ENCODE results near the gene ARHGAP10.

DNA sequence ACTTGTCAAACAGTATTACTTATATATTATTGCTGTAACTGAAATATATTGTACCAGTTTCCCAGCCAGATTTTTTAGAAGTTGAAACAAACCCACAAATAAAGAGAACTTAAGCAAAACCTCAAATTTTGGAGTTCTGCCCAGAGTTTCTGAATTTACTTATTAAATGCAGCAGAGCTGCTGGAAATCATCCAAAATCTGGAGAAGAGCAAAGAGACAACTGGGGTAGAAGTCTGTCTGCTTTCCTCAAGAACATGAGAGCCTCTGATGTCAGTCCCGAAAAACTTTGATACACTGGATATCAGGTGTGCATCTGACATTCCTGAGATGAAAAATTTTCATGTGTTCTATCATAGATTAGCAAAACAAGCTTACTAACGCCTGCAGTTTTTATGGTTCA lies 384.4 kb downstream of the ARHGAP10 start:
- TF ChIP-seq CTCF (conservative IDR thresholded peaks at IDR 0.05 in 1 of 2, IDR thresholded peaks at IDR 0.05 in 1 of 2; ENCODE audit: extremely low read depth in 1 of 2, insufficient read depth in 1 of 2, low read depth in 1 of 2, low read length in 2 of 2), result no peak
- TF ChIP-seq EZH2 (IDR thresholded peaks at IDR 0.05; ENCODE audit: borderline replicate concordance, low read length), result no peak
